ENCODE data around the gene MRPL44.
"Not testable (repeated sequence)": the region's sequence is repeated elsewhere in the genome, so short reads cannot be mapped to it uniquely, and the experiment has no call there.

MRPL44 gene

GRCh38 chr2:223934870-223935269 is 22.4 kb upstream of the MRPL44 start:
- DNase-seq (ENCODE audit: low read depth, low spot score) = no peak
- POLR2A ChIA-PET = no interaction called here
- TF ChIP-seq CTCF (IDR thresholded peaks at IDR 0.05; ENCODE audit: insufficient read depth, low read length, missing control alignments) = no peak
- CTCF ChIA-PET = interaction anchor here (1.5 to 2.6 kb wide), 2 partner anchors 11 to 27 kb away, joined by 3 to 10 read pairs; no protein-coding TSS in a partner anchor
- H3K4me3 ChIP-seq (ENCODE audit: low read depth, low read length) = no peak overlapping the region

GRCh38 chr2:223935459-223936125 is 21.7 kb upstream of the MRPL44 start:
- no peak for TF ChIP-seq CTCF (IDR thresholded peaks at IDR 0.05; ENCODE audit: insufficient read depth, low read length, missing control alignments)
- POLR2A ChIA-PET = no interaction called here
- CTCF ChIA-PET = interaction anchor here (0.7 kb wide), 1 partner anchor 14 kb away, joined by 3 read pairs; no protein-coding TSS in a partner anchor
- no peak overlapping the region for H3K4me3 ChIP-seq (ENCODE audit: low read depth, low read length)
- no peak for DNase-seq (ENCODE audit: low read depth, low spot score)

- POLR2A ChIA-PET = no interaction called here
- DNase-seq (ENCODE audit: low read depth, low spot score) = no peak
- CTCF ChIA-PET = no interaction called here
- no peak for TF ChIP-seq CTCF (IDR thresholded peaks at IDR 0.05; ENCODE audit: insufficient read depth, low read length, missing control alignments)
- no peak overlapping the region for H3K4me3 ChIP-seq (ENCODE audit: low read depth, low read length)
Observed at GRCh38 chr2:223936862-223937326, 20.4 kb upstream of the MRPL44 start.

DNA sequence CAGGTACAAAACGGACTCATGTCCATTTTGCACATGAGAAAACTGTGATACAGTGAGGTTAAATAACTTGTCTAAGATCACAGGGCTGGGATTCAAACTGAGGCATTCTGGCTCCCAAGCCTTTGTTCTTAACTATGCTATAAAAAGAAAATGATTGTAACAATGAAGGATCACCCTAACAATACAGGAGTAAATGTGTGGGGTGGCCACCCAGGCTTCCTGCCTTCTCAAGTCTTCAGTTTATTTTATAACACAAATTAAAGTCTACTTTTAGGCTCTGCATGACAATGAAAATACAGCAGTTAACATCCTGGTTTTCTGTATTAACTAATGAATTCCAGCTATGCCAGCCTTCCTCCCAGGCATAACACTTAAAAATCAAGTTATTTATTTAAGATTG is 19.7 kb upstream of the MRPL44 start:
- H3K4me3 ChIP-seq (ENCODE audit: low read depth, low read length) = no peak overlapping the region
- ChIA-PET POLR2A (no interaction called here), CTCF (no interaction called here)
- TF ChIP-seq CTCF (IDR thresholded peaks at IDR 0.05; ENCODE audit: insufficient read depth, low read length, missing control alignments) = no peak
- DNase-seq (ENCODE audit: low read depth, low spot score) = no peak

DNA sequence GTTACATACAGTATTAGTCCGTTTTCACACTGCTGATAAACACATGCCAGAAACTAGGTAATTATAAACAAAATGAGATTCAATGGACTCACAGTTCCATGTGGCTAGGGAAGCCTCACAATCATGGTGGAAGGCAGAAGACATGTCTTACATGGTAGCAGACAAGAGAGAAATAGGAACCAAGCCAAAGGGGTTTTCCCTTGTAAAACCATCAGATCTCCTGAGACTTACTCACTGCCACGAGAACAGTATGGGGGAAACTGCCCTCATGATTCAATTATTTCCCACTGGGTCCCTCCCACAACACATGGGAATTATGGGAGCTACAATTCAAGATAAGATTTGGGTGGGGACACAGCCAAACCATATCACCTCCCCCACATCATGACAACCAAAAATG is 17.8 kb upstream of the MRPL44 start:
- POLR2A ChIA-PET; DNase-seq (ENCODE audit: low read depth, low spot score); CTCF ChIA-PET; H3K4me3 ChIP-seq (ENCODE audit: low read depth, low read length): not testable (repeated sequence)

DNA sequence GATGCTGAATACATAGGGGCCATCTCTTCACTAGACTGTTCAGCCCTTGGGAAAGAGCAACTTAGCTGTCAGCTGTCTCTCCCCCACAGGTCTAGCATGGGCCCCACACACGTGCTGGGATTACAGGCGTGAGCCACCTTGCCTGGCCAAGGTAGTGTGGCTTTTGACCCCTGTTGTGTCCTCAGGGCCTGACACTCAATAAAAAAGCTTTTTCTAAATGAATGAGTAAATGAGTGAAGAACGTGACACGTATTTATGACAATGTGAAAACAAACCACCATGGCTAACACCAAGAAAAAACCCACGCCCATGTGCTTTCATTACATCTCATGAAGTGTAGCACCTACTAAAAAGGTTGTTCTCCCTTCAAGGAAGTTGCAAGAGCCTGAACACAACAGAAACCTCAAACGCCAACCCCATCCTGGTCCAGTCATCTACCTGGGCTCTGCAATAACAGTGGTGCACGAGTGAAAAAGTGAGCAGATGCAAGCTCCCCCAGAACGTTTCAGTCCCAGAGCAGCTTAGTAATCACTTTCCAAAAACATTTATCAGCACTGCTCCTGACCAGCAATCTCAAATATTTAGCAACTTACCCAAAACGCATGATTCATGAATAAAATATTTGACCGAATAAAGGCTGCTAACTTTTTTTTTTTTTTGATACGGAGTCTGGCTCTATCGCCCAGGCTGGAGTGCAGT is 15.5 kb upstream of the MRPL44 start:
- H3K4me3 ChIP-seq (ENCODE audit: low read depth, low read length) = peak overlapping the region; percentile 33
- POLR2A ChIA-PET = interaction anchor here (0.7 kb wide), 2 partner anchors 122 to 170 kb away, joined by 3 to 4 read pairs; no protein-coding TSS in a partner anchor
- DNase-seq (ENCODE audit: low read depth, low spot score) = peak; percentile 33
- no peak for TF ChIP-seq CTCF (IDR thresholded peaks at IDR 0.05; ENCODE audit: insufficient read depth, low read length, missing control alignments)
- CTCF ChIA-PET = interaction anchor here (0.7 to 1.1 kb wide), 2 partner anchors 29 to 114 kb away, joined by 3 to 6 read pairs; no protein-coding TSS in a partner anchor

Data from AG04449 (cell line).